Chondrocyte (in vitro differentiated cells): ENCODE data around the gene RABGAP1L. TPM values are rescaled to one million over a fixed set of nuclear protein-coding genes. Genes with fewer than 3 reads are reported as not detected.
"Not testable (repeated sequence)": the region's sequence is repeated elsewhere in the genome, so short reads cannot be mapped to it uniquely, and the experiment has no call there.

ENCODE experiments used
- DNase-seq: peaks from one replicate; pipeline ENCODE4 v3.0.0; 2021; ENCODE audit warnings: mixed read lengths, low spot score
- H3K27ac Mint-ChIP-seq: one replicate; pipeline ENCODE4 v1.8.0; 2021; ENCODE audit warnings: mild to moderate bottlenecking, moderate library complexity, mixed read lengths; ENCODE audit not compliant: unreplicated experiment
- H3K27me3 Mint-ChIP-seq: 2 replicates; pipeline ENCODE4 v1.8.0; 2021; ENCODE audit warnings: low read depth, mixed read lengths
- H3K36me3 Mint-ChIP-seq: 2 replicates; pipeline ENCODE4 v1.8.0; 2021; ENCODE audit warnings: low read depth, mixed read lengths
- H3K4me1 Mint-ChIP-seq: 2 replicates; pipeline ENCODE4 v1.8.0; 2021; ENCODE audit warnings: low read depth, mild to moderate bottlenecking, mixed read lengths
- H3K4me3 Mint-ChIP-seq: one replicate; pipeline ENCODE4 v1.8.0; 2021; ENCODE audit warnings: mild to moderate bottlenecking, moderate library complexity, mixed read lengths; ENCODE audit not compliant: unreplicated experiment
- H3K9me3 Mint-ChIP-seq: 2 replicates; pipeline ENCODE4 v1.8.0; 2021; ENCODE audit warnings: low read depth, mixed read lengths
- total RNA-seq: library from RNA; stranded (reverse); gene quantifications from 3 replicates; pipeline ENCODE4 v1.2.1, GENCODE V29; 2021
- TF ChIP-seq, protein P1 (sequence below): fragments of 200-600 bp; sonication (generic); IDR thresholded peaks from 2 replicates; pipeline ENCODE4 v1.5.0; 2021; ENCODE audit warnings: antibody characterized with exemption, mild to moderate bottlenecking, moderate library complexity

RABGAP1L gene
- total RNA-seq, 1 donor from 2014 or later, result 27.1 TPM

DNA sequence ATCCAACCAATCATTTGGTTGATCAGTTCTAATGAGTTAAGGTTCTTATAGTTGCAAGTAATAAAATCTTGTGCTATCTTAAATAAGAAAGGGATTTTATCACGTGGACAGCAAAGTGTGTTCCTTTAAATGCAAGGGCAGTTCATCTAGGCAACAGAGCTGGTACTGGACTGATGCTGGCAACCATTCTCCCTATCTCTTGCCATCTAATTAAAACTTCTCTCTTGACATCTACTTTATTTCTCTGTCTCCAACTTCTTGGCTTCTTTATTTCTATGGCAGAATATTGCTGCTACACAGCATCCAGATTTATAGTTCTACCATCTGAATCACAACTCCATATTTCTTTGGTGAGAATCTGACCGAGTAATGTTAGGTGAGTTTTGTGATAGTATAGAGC lies 725.2 kb downstream of the RABGAP1L start:
- no peaks in the 10 kb centered on the region for H3K36me3 Mint-ChIP-seq
- H3K4me3 Mint-ChIP-seq, result no peak overlapping the region
- no peaks in the 10 kb centered on the region for H3K4me1 Mint-ChIP-seq
- H3K27ac Mint-ChIP-seq, result no peak overlapping the region
- H3K9me3 Mint-ChIP-seq, result no peaks in the 10 kb centered on the region
- no peak for DNase-seq
- no peaks in the 10 kb centered on the region for H3K27me3 Mint-ChIP-seq
- TF ChIP-seq, protein P1, sequence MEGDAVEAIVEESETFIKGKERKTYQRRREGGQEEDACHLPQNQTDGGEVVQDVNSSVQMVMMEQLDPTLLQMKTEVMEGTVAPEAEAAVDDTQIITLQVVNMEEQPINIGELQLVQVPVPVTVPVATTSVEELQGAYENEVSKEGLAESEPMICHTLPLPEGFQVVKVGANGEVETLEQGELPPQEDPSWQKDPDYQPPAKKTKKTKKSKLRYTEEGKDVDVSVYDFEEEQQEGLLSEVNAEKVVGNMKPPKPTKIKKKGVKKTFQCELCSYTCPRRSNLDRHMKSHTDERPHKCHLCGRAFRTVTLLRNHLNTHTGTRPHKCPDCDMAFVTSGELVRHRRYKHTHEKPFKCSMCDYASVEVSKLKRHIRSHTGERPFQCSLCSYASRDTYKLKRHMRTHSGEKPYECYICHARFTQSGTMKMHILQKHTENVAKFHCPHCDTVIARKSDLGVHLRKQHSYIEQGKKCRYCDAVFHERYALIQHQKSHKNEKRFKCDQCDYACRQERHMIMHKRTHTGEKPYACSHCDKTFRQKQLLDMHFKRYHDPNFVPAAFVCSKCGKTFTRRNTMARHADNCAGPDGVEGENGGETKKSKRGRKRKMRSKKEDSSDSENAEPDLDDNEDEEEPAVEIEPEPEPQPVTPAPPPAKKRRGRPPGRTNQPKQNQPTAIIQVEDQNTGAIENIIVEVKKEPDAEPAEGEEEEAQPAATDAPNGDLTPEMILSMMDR, result no peak

DNA sequence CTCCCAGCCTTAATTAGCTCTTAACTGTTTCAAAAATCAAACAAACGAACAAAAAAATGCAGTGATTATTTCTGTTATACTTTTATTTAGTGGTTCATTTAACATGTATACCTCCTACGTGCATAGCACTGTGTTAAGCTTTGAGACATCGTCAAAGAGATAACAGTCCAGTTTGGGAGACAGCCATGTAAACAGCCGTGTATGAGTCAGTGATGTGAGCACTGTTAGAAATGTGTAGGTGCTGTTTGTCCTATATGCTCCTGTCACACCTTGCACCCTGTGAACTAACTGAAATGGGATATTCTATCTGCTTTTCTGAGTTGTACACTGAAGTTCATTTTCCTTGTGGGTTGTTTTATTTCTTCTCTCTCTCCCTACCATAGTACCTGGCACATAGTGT lies 730.7 kb downstream of the RABGAP1L start:
- TF ChIP-seq, protein P1, result no peak
- Mint-ChIP-seq H3K4me3 (no peak overlapping the region), H3K27me3 (no peaks in the 10 kb centered on the region)

DNA sequence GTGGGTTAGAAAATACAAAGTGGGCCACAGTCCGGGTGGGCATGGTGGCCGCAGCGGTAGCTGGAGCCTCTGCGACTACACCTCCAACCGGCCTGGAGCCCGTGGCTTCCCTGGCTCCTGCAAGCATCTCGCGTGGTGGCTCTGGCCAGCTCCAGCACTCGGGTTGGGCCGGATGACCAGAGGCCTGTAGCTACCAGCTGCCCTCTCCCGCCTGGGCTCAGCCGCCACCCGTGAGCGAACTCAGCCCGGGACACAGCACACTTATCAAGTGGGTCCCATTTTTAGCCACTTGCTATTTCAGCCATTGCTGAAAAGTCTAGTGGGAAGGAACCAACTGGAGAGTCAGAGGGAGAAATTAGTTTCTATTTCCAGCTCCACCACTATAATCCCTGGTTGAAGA lies 732.7 kb downstream of the RABGAP1L start:
- no peaks in the 10 kb centered on the region for H3K4me1 Mint-ChIP-seq
- no peaks in the 10 kb centered on the region for H3K27me3 Mint-ChIP-seq
- no peak for DNase-seq
- no peaks in the 10 kb centered on the region for H3K36me3 Mint-ChIP-seq
- no peaks in the 10 kb centered on the region for H3K9me3 Mint-ChIP-seq
- no peak overlapping the region for H3K4me3 Mint-ChIP-seq
- no peak overlapping the region for H3K27ac Mint-ChIP-seq
- TF ChIP-seq, protein P1, result no peak

More for the DNA sequence above, 730.7 kb downstream of the RABGAP1L start:
- H3K27ac Mint-ChIP-seq, result no peak overlapping the region
- no peaks in the 10 kb centered on the region for H3K4me1 Mint-ChIP-seq
- DNase-seq, result no peak
- H3K9me3 Mint-ChIP-seq, result no peaks in the 10 kb centered on the region
- H3K36me3 Mint-ChIP-seq, result no peaks in the 10 kb centered on the region

DNA sequence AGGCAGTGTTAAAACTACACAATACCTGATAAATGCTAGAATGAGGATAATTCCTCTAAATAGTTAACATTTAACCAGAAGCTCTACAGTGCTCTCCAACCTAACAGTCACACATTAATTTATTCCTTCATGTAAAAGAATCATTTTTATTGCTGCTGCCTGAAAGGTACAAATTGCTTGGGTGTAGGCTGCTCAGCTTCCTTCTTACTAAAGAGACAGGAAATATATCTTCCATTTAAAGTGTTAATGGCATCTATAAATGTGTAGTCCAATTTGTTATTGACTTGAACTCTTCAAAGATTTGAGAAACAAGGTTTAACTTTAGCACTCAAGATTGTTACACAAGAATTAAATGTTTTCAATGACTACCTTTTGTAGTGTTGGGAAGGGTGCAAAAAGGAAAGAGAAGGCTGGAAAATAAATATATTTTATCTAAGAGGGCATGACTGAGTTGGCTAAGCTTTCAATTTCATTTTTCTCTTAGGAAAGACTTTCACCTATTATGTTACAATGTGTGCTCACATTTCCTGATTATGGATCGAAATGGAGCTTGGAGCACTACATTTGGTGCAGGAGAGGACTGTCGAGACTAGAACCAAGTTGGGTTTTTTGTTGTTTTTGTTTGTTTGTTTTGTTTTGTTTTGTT lies 734.9 kb downstream of the RABGAP1L start:
- no peak for DNase-seq
- Mint-ChIP-seq H3K9me3 (no peaks in the 10 kb centered on the region), H3K4me3 (no peak overlapping the region), H3K36me3 (no peaks in the 10 kb centered on the region), H3K4me1 (no peaks in the 10 kb centered on the region), H3K27me3 (no peaks in the 10 kb centered on the region), H3K27ac (no peak overlapping the region)
- TF ChIP-seq, protein P1, result no peak

DNA sequence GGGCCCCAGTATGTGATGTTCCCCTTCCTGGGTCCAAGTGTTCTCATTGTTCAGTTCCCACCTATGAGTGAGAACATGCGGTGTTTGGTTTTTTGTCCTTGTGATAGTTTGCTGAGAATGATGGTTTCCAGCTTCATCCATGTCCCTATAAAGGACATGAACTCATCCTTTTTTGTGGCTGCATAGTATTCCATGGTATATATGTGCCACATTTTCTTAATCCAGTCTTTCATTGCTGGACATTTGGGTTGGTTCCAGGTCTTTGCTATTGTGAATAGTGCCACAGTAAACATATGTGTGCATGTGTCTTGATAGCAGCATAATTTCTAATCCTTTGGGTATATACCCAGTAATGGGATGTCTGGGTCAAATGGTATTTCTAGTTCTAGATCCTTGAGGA lies 736.3 kb downstream of the RABGAP1L start:
- H3K4me1 Mint-ChIP-seq, H3K4me3 Mint-ChIP-seq, H3K36me3 Mint-ChIP-seq, DNase-seq, H3K9me3 Mint-ChIP-seq, H3K27ac Mint-ChIP-seq, H3K27me3 Mint-ChIP-seq: not testable (repeated sequence)
